K562 (cell line): Measurements from ENCODE around the gene BOLA3. TPM values are rescaled to one million over a fixed set of nuclear protein-coding genes. Genes with fewer than 3 reads are reported as not detected.

Experiments
- ATF3 ChIP-seq, 2 experiments: fragments of 450-650 bp in 1 of 2; sonication (generic) in 1 of 2; formaldehyde crosslinking in 1 of 2; IDR thresholded peaks in 1 of 2; conservative IDR thresholded peaks in 1 of 2; 2 replicates each; pipeline versions ENCODE4 v1.6.1 to v1.8.1; 2016 to 2023; ENCODE audit warnings: mild to moderate bottlenecking in 2 of 2, moderate library complexity in 2 of 2, inconsistent platforms in 1 of 2, missing genetic modification reagents in 1 of 2
- BCL6 ChIP-seq: fragments of 250-450 bp; sonication (Bioruptor Pico); IDR thresholded peaks from 2 replicates; pipeline ENCODE4 v1.4.0; 2020
- HMG20A ChIP-seq: fragments of 450-650 bp; formaldehyde crosslinking; conservative IDR thresholded peaks from 2 replicates; pipeline ENCODE4 v1.4.0; 2020; ENCODE audit warnings: mild to moderate bottlenecking, mixed read lengths
- HOMEZ ChIP-seq: fragments of 250-450 bp; sonication (Bioruptor Pico); IDR thresholded peaks from 2 replicates; pipeline ENCODE4 v1.4.0; 2020; ENCODE audit warnings: mild to moderate bottlenecking, moderate library complexity
- IRF2 ChIP-seq: sonication (generic); formaldehyde crosslinking; IDR thresholded peaks from 2 replicates; pipeline ENCODE4 v1.8.1; 2022; ENCODE audit warnings: mild to moderate bottlenecking, missing genetic modification reagents
- KDM1A ChIP-seq, 2 experiments: fragments of 450-650 bp; IDR thresholded peaks; 2 replicates each; pipeline ENCODE4 v1.6.1; 2016; ENCODE audit warnings: mild to moderate bottlenecking in 2 of 2
- KDM5B ChIP-seq: fragments of 200-600 bp; sonication (generic); IDR thresholded peaks from 2 replicates; pipeline ENCODE4 v1.6.1; 2012; ENCODE audit warnings: low read depth, mild to moderate bottlenecking, moderate library complexity, low read length, control low read depth, inconsistent platforms; ENCODE audit not compliant: insufficient replicate concordance
- PTRF ChIP-seq: fragments of 450-650 bp; IDR thresholded peaks from 2 replicates; pipeline ENCODE4 v1.6.1; 2016; ENCODE audit warnings: mild to moderate bottlenecking, missing genetic modification characterization, missing compliant biosample characterization
- RNF219 ChIP-seq: fragments of 250-450 bp; sonication (Bioruptor Pico); IDR thresholded peaks from 2 replicates; pipeline ENCODE4 v1.5.0; 2022; ENCODE audit warnings: mild to moderate bottlenecking
- SLC30A9 ChIP-seq: fragments of 250-450 bp; sonication (Bioruptor Pico); IDR thresholded peaks from 2 replicates; pipeline ENCODE4 v1.8.0; 2022; ENCODE audit warnings: mild to moderate bottlenecking, moderate library complexity
- SNRNP70 ChIP-seq: fragments of 200-400 bp; formaldehyde crosslinking; optimal IDR thresholded peaks from 2 replicates; pipeline ENCODE3; 2017; ENCODE audit warnings: low read depth, low read length
- TBL1XR1 ChIP-seq, 2 experiments: IDR thresholded peaks; 2 replicates each; pipeline ENCODE4 v1.6.1; 2012; ENCODE audit warnings: improper control_type of control experiment in 2 of 2, low read length in 2 of 2, mild to moderate bottlenecking in 1 of 2
- TRIM24 ChIP-seq, 2 experiments: fragments of 450-650 bp; IDR thresholded peaks; 2 replicates each; pipeline ENCODE4 v1.6.1; 2016
- TSHZ1 ChIP-seq: fragments of 250-450 bp; sonication (Bioruptor Pico); IDR thresholded peaks from 2 replicates; pipeline ENCODE4 v1.4.0; 2020; ENCODE audit warnings: mild to moderate bottlenecking, moderate library complexity
- U2AF1 ChIP-seq: fragments of 200-400 bp; formaldehyde crosslinking; optimal IDR thresholded peaks from 2 replicates; pipeline ENCODE3; 2017; ENCODE audit warnings: mild to moderate bottlenecking, low read depth, low read length, moderate library complexity
- WHSC1 ChIP-seq: IDR thresholded peaks from one replicate; pipeline ENCODE4 v1.6.1; 2012; ENCODE audit warnings: low read length, control low read depth, inconsistent platforms
- ZNF408 ChIP-seq: fragments of 250-450 bp; sonication (Bioruptor Pico); IDR thresholded peaks from 2 replicates; pipeline ENCODE4 v1.4.0; 2020; ENCODE audit warnings: low read depth, mild to moderate bottlenecking, moderate library complexity
- ZNF586 ChIP-seq: fragments of 450-650 bp; formaldehyde crosslinking; conservative IDR thresholded peaks from 2 replicates; pipeline ENCODE4 v1.4.0; 2020; ENCODE audit warnings: mild to moderate bottlenecking, moderate library complexity
- ZNF589 ChIP-seq: fragments of 200-800 bp; sonication (Bioruptor generic); IDR thresholded peaks from 2 replicates; pipeline ENCODE4 v1.6.1; 2016; ENCODE audit warnings: low read depth, missing genetic modification characterization, missing compliant biosample characterization
- polyA plus RNA-seq, 8 experiments: library from polyadenylated mRNA; depleted of rRNA in 4 of 8; stranded (reverse) in 5 of 8; unstranded in 3 of 8; fragments of >200 nt; fragmentation: Nextera tagmentation in 2 of 8; fragmentation: Illumina TruSeq in 1 of 8; extraction: Ambion mirVana in 2 of 8; extraction: Trizol in 1 of 8; gene quantifications; 2 replicates each; pipeline versions ENCODE4 v1.2.1 to v1.2.3, GENCODE V29; 2011 to 2014; ENCODE audit warnings: inconsistent platforms in 1 of 8, missing spikeins in 1 of 8
- total RNA-seq, 7 experiments: library from RNA; depleted of rRNA in 6 of 7; stranded (reverse); fragments of >200 nt in 6 of 7; fragmentation: Illumina TruSeq in 2 of 7; extraction: Trizol in 2 of 7; gene quantifications; 2 replicates each; pipeline versions ENCODE4 v1.2.1 to v1.2.3, GENCODE V29; 2011 to 2021; ENCODE audit warnings: low replicate concordance in 1 of 7

BOLA3 gene
- total and polyA plus RNA-seq, 9 of the 15 experiments (the other 6 are each of a cell fraction or from before 2014, with no cell fraction given), result 149 to 619 (median 255) TPM

- TF ChIP-seq TSHZ1 (CRISPR knock-in tag) (no peak), BCL6 (CRISPR knock-in tag) (no peak), WHSC1 (no peak), IRF2 (CRISPR knock-in tag) (no peak), KDM5B (peak; percentile 45), ATF3 (IDR thresholded peaks at IDR 0.05) (no peak), ATF3 (CRISPR knock-in tag; conservative IDR thresholded peaks at IDR 0.05) (no peak; the same call in 1 of the 2 replicates), ZNF408 (CRISPR knock-in tag) (no peak), KDM1A (IDR thresholded peaks at IDR 0.05) (no peak), ZNF589 (CRISPR knock-in tag) (no peak; the same call in 1 of the 2 replicates), SNRNP70 (no peak), RNF219 (CRISPR knock-in tag) (no peak), PTRF (tag) (no peak), HMG20A (CRISPR knock-in tag) (no peak), TRIM24 (IDR thresholded peaks at IDR 0.05) (peak in 1 of 2 experiments; percentile 78; a peak in 2 of 4 replicates), ZNF586 (CRISPR knock-in tag) (no peak), TBL1XR1 (IDR thresholded peaks at IDR 0.05; ENCODE audit: low read length in 2 of 2) (peak; percentile 18 to 19; a peak in 1 of 4 replicates), U2AF1 (peak; percentile 64), HOMEZ (CRISPR knock-in tag) (peak; percentile 82; the same call in 1 of the 2 replicates), SLC30A9 (no peak)
These were observed 27.5 kb downstream of the BOLA3 start (continued) for GRCh38 chr2:74119912-74120825.
